Hematopoietic multipotent progenitor cell treated with erythropoietin and hydrocortisone succinate and interleukin-3 and kit ligand, for 15 days (in vitro differentiated cells): Measurements from ENCODE around the gene PRSS12.
"Not testable (repeated sequence)": the region's sequence is repeated elsewhere in the genome, so short reads cannot be mapped to it uniquely, and the experiment has no call there.

Source experiments
- DNase-seq: peaks from one replicate; pipeline ENCODE4 v3.0.0-alpha.2; 2015; ENCODE audit warnings: low spot score

The PRSS12 gene

GRCh38 chr4:118352843-118353533, at the start of gene PRSS12:
PRSS12 (minus strand) TSS chr4:118353003; CDS start chr4:118352720, 283 bp downstream.
- DNase-seq: no peak

- no peak for DNase-seq
These were observed 47.6 kb upstream of the PRSS12 start for GRCh38 chr4:118400356-118400755.

GRCh38 chr4:118399883-118400282, 47.1 kb upstream of the PRSS12 start:
- not testable (repeated sequence) for DNase-seq

DNA sequence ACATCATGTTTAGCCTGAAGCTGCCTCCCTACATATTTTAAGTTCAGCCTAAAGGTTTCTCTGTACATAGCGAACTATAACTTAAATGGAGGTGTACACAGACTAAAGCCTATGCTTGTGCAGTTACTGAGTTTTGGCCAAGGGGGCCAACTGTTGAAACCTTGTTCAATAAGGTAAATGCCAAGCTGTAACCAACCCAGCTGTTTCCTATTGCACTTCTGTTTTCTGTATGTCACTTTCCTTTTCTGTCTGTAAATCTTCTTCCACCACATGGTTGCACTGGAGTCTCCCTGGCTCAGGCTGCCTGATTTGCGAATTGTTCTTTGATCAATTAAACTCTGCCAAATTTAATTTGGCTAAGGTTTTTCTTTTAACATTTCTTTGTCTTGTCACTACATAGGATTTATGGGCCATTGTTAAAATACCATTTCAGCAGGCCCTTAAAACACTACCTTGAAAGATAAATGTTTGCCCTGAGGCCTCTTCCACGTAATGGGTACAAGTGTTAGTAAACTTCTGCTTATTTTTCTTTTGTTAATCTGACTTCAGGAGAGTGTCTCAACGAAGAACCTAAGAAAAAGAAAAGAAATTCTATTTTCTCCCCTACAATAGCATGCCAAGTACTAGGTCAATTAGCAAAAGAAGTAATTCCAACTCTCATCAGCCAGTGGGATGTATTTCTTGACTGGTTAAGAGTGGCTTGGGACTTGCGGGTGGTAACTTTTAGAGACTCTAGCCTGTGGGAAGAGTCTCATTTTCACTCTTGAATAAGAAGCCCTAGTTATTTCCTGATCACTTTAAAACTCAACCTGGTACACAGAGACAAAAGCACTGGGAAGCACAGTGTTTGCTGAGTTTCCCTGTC, 45.7 kb upstream of the PRSS12 start:
- no peak for DNase-seq

DNA sequence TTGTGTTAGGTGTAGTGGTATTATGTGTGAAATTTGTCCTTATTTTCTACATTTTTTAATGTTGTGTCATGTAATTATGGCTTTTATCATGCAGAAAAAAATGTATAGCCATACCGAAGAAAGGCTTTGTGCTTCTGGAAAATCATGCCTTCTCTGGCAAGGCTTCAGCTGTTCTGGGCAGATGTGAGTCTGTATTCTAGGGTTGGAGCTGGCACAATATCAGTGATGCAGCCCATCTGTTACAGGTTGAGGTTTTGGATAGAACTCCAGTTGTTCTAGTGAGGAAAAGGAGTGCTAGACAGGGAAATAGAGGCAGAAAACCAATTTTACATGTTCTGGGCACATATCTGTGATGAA, 44.8 kb upstream of the PRSS12 start:
- no peak for DNase-seq

DNA sequence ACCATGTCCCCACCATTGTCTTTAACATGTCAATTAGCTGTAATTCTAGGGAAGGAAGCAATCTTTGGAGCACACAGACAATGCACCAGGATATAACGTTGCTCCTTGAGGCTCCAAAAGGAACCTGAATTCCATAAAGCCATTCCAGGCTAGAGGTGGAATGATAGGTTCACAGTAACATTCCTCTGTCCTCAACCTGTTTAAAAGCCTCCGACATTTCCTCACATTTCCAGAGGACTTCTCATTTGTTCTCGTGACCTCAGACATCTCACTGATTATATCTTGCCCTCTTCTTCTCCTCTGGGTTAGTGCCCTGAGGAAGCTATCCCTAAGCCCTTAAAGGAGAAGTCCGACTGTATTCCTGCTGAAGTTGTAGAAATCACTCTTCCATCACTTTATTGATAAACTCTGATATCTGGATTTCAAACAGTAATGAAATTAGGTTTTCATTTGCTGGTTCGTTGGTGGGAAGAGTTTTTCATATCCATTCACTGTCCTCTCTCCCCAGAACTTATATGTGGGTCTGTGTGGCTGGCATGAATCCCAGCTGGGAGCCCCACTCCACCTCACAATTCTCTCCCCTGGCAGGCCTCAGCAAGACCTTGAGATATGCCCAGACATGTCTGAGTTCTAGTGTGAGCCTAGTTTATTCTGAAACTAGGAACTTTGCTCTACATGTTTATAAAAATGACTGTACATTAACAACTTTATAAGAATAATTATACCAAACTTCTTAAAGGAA, 44.2 kb upstream of the PRSS12 start:
- DNase-seq: no peak

GRCh38 chr4:118395057-118395644, 42.3 kb upstream of the PRSS12 start:
- DNase-seq: no peak

DNA sequence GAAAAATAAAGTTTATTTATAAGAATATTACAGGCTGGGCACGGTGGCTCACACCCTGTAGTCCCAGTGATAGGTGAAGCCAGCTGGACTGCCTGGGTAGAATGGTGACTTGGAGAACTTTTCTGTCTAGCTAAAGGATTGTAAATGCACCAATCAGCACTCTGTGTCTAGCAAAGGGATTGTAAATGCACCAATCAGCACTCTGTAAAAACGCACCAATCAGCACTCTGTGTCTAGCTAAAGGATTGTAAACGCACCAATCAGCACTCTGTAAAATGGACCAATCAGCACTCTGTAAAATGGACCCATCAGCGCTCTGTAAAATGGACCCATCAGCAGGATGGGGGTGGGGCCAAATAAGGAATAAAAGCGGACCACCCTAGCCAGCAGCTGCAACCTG, 39.7 kb upstream of the PRSS12 start:
- DNase-seq: not testable (repeated sequence)

DNA sequence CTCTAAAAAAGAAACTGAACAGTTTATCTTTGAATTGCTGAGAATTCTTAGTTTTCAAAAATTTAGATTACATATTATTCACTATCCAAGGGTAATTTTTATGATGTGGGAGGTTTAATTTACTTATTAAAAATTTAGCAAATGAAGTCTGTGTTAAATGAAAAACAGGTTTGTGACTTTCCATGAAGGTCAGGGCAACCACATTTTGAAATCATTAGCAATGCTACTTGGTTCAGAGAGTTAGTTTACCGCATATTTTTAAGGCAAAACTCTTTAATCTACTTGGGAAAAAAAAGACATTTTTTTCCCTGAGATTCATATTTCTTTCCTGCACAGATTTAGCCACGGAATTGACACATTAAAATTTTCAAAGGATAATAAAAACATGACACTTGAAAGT, 37.3 kb upstream of the PRSS12 start:
- DNase-seq: no peak

GRCh38 chr4:118389721-118390120, 36.9 kb upstream of the PRSS12 start:
- no peak for DNase-seq

DNA sequence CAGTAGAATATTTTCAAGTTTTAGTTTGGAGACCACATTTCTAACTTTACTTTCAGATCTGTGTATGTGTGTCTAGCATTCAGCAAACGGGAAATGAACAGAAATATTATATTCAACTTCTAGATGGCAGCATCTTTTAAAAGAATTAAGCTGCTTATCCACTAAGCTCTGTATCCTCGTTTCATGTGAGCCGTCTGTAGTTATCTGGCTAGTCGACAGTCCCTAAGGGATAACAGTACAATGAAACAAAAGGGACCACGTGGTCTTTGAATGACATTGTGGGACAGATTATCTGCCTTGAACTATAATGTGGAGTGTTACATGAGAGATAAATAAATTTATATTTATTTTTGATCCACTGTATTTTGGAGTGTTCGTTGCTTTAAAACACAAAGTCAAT, 35.8 kb upstream of the PRSS12 start:
- DNase-seq: no peak

GRCh38 chr4:118381902-118382301, 29.1 kb upstream of the PRSS12 start:
- no peak for DNase-seq

DNA sequence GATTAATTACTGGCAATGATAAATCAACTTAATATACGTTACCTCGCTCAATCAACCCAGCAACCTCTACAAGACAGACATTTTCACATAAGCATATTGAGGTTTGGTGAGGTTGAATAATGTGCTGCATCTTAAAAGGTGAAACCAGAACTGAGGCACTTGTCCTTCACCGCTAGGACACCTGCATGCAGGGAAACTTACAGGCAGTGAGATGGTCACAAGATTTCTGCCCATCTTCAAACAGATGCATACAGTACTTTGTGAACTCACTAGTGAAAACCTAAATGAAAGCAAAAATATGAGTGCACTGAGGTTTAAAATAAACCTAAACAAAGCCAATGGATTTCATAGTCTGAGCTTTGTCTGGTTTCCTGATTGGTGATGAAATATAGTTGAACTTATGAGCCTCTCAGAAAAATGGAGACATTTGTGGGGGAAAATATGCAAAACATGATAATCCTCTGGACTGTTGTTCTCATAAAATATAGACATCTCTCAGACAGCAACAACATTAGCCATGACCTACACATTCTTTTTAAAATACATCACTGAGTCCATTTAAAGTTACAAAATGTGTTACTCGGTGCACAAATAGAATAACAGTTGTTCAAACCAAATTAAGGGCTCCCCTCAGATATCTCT, 20.9 kb upstream of the PRSS12 start:
- no peak for DNase-seq

GRCh38 chr4:118372251-118372650, 19.4 kb upstream of the PRSS12 start:
- no peak for DNase-seq

- DNase-seq: no peak
These were observed 16.4 kb upstream of the PRSS12 start for GRCh38 chr4:118369231-118369630.

DNA sequence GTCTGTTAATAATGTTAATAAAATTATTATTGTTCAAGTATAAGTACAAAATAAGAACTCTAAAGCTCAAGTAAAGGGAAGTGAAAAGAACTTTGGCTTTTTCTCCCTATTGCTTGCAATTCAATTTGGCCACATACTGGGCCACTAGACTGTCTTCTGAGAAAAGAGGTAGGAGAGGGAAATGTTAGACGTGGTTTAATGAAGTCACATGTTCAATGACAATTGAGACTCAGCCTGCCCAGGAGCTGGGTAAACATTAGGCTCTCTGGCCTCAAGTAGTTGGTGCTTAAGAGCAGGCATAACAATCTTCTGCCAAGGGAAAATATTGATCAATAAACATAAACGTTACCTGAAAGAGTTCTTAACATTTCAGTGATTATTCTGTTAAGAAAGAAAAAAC, 15.1 kb upstream of the PRSS12 start:
- no peak for DNase-seq

- DNase-seq: no peak
These were observed 14.6 kb upstream of the PRSS12 start for GRCh38 chr4:118367361-118367760.

GRCh38 chr4:118363166-118363565, 10.4 kb upstream of the PRSS12 start:
- DNase-seq: no peak

DNA sequence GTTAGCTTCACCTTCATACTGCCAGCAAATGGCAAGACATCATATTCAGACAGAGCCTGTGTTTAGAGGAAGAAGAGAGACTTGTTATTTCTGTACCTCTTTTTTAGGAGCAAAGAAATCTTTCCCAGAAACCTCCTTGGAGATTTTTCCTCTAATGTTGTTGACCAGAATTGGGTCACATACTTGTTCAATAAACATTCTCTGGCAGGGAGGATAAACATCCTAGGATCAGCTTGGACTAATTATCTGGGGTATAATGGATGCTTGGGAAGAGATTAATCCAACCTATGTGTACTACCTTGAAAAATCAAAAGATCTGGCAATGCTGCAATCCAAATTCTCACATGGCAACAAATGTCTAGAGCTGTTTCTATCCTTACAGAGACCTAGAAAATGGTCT, 8.4 kb upstream of the PRSS12 start:
- no peak for DNase-seq

- DNase-seq: no peak
These were observed 7.3 kb upstream of the PRSS12 start for GRCh38 chr4:118360106-118360505.

GRCh38 chr4:118357601-118358000, 4.8 kb upstream of the PRSS12 start:
- no peak for DNase-seq

- DNase-seq: no peak
These were observed 3.9 kb upstream of the PRSS12 start for GRCh38 chr4:118356731-118357130.
